Measurements from ENCODE around the gene RAVER1. TPM values are rescaled to one million over a fixed set of nuclear protein-coding genes. Genes with fewer than 3 reads are reported as not detected.

Gene RAVER1
- total RNA-seq, 2 experiments from 2014 or later = 35.7 to 90.7 TPM

- H3K4me2 ChIP-seq (ENCODE audit: low read length) = no peak overlapping the region
- no TSS peak for BruUV-seq (replicated peaks)
- intact Hi-C loops (cut with micrococcal nuclease; ENCODE audit: unreplicated experiment) = loop anchor here (2.0 kb wide), 2 partner anchors 65 to 113 kb away; partner anchors contain the start of genes RAVER1 and TYK2
- H3K9me2 ChIP-seq (ENCODE audit: insufficient read depth, low read length) = no peaks in the 10 kb centered on the region
- no peaks in the 10 kb centered on the region for H4K20me1 ChIP-seq (ENCODE audit: insufficient read depth, low read length)
- TF ChIP-seq, protein P1, sequence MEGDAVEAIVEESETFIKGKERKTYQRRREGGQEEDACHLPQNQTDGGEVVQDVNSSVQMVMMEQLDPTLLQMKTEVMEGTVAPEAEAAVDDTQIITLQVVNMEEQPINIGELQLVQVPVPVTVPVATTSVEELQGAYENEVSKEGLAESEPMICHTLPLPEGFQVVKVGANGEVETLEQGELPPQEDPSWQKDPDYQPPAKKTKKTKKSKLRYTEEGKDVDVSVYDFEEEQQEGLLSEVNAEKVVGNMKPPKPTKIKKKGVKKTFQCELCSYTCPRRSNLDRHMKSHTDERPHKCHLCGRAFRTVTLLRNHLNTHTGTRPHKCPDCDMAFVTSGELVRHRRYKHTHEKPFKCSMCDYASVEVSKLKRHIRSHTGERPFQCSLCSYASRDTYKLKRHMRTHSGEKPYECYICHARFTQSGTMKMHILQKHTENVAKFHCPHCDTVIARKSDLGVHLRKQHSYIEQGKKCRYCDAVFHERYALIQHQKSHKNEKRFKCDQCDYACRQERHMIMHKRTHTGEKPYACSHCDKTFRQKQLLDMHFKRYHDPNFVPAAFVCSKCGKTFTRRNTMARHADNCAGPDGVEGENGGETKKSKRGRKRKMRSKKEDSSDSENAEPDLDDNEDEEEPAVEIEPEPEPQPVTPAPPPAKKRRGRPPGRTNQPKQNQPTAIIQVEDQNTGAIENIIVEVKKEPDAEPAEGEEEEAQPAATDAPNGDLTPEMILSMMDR (conservative IDR thresholded peaks at IDR 0.05; ENCODE audit: low read length) = no peak
- TF ChIP-seq EZH2phosphoT487 (IDR thresholded peaks at IDR 0.05; ENCODE audit: borderline replicate concordance, low read depth, low read length) = no peak
- POLR2A ChIA-PET = no interaction called here
- H3K4me3 ChIP-seq (ENCODE audit: low read depth, low read length, poor library complexity, severe bottlenecking) = no peak overlapping the region
- no peak for DNase-seq (ENCODE audit: low spot score)
- 0 out of 2 replicates have a peak, but pooled peaks cover 5% of the 10 kb centered on the region for H3K79me2 ChIP-seq (ENCODE audit: insufficient read depth, low read depth, low read length)
- H3K9me3 ChIP-seq (ENCODE audit: low read length) = no peaks in the 10 kb centered on the region
- CTCF ChIA-PET (ENCODE audit: unreplicated experiment) = interaction anchor here (0.6 kb wide), 1 partner anchor 109 kb away, joined by 7 read pairs; no protein-coding TSS in a partner anchor
- peaks cover 31% of the 10 kb centered on the region for H3K4me1 ChIP-seq (ENCODE audit: insufficient read depth, low read length, poor library complexity, severe bottlenecking)
- H2AFZ ChIP-seq (ENCODE audit: low read length) = no peak overlapping the region
- no peak overlapping the region for H3K27ac ChIP-seq (ENCODE audit: low read depth, low read length, poor library complexity, severe bottlenecking)
- no peaks in the 10 kb centered on the region for H3K36me3 ChIP-seq (ENCODE audit: insufficient read depth, low read length)
These were observed 65.3 kb downstream of the RAVER1 start for GRCh38 chr19:10268071-10268470.

DNA sequence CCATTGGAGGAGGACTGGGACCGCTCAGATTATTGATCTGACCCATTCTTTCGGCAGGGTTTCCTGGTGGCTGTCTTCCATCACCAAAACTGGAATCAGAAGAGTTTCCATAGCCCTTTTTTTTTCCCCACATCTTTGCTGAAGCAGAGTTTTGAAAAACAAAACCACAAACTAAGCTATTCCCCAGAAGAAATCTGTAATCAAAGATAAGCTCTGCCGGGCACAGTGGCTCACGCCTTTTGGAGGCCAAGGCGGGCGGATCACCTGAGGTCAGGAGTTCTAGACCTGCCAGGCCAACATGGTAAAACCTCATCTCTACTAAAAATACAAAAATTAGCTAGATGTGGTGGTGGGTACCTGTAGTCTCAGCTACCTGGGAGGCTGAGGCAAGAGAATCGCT is 66.6 kb downstream of the RAVER1 start:
- Histone ChIP-seq H3K27ac (ENCODE audit: low read depth, low read length, poor library complexity, severe bottlenecking) (no peak overlapping the region), H3K4me1 (ENCODE audit: insufficient read depth, low read length, poor library complexity, severe bottlenecking) (peaks cover 22% of the 10 kb centered on the region), H3K79me2 (ENCODE audit: insufficient read depth, low read depth, low read length) (no peaks in the 10 kb centered on the region), H3K4me3 (ENCODE audit: low read depth, low read length, poor library complexity, severe bottlenecking) (no peak overlapping the region), H3K4me2 (ENCODE audit: low read length) (no peak overlapping the region), H3K9me2 (ENCODE audit: insufficient read depth, low read length) (no peaks in the 10 kb centered on the region), H3K9me3 (ENCODE audit: low read length) (no peaks in the 10 kb centered on the region), H2AFZ (ENCODE audit: low read length) (no peak overlapping the region), H3K36me3 (ENCODE audit: insufficient read depth, low read length) (no peaks in the 10 kb centered on the region), H4K20me1 (ENCODE audit: insufficient read depth, low read length) (no peaks in the 10 kb centered on the region)
- CTCF ChIA-PET (ENCODE audit: unreplicated experiment) = no interaction called here
- BruUV-seq (replicated peaks) = no TSS peak
- POLR2A ChIA-PET = no interaction called here
- TF ChIP-seq EZH2phosphoT487 (IDR thresholded peaks at IDR 0.05; ENCODE audit: borderline replicate concordance, low read depth, low read length) = no peak
- TF ChIP-seq, protein P1 (conservative IDR thresholded peaks at IDR 0.05; ENCODE audit: low read length) = no peak
- no peak for DNase-seq (ENCODE audit: low spot score)
- intact Hi-C loops (cut with micrococcal nuclease; ENCODE audit: unreplicated experiment) = no loop called here

Small RNAs within 50 kb of the gene (small RNA-seq; reads per million reads assigned to genes)
- gene AC011511.1 = not detected
- not detected for gene AC011511.4

Other genes with a start within 250 kb of the RAVER1 start
- 21.9 and 32.9 TPM in 2 replicates for gene SHFL, start 247.2 kb downstream of the RAVER1 start, total RNA-seq (2014; rRNA removed; shearing (Covaris generic))
- gene SHFL, start 247.2 kb downstream of the RAVER1 start, total RNA-seq (2022) = 28.5 and 30.9 TPM in 2 replicates
- gene ANGPTL6, start 230.9 kb downstream of the RAVER1 start, total RNA-seq (2014; rRNA removed; shearing (Covaris generic)) = 7.3 and 8.4 TPM in 2 replicates
- gene ANGPTL6, start 230.9 kb downstream of the RAVER1 start, total RNA-seq (2022) = 8.3 and 10.1 TPM in 2 replicates
- gene PPAN, start 227.2 kb downstream of the RAVER1 start, total RNA-seq (2014; rRNA removed; shearing (Covaris generic)) = 77.1 and 85.8 TPM in 2 replicates
- gene PPAN, start 227.2 kb downstream of the RAVER1 start, total RNA-seq (2022) = 88.3 and 116 TPM in 2 replicates
- gene P2RY11, start 221.8 kb downstream of the RAVER1 start, total RNA-seq (2014; rRNA removed; shearing (Covaris generic)) = 8.8 and 11.9 TPM in 2 replicates
- 31.1 and 43.3 TPM in 2 replicates for gene P2RY11, start 221.8 kb downstream of the RAVER1 start, total RNA-seq (2022)
- 255 and 287 TPM in 2 replicates for gene EIF3G, start 213.6 kb downstream of the RAVER1 start, total RNA-seq (2014; rRNA removed; shearing (Covaris generic))
- 256 TPM in 2 replicates for gene EIF3G, start 213.6 kb downstream of the RAVER1 start, total RNA-seq (2022)
- gene DNMT1, start 138.6 kb downstream of the RAVER1 start, total RNA-seq (2014; rRNA removed; shearing (Covaris generic)) = 329 and 365 TPM in 2 replicates
- gene DNMT1, start 138.6 kb downstream of the RAVER1 start, total RNA-seq (2022) = 680 and 699 TPM in 2 replicates
- gene S1PR2, start 102.2 kb downstream of the RAVER1 start, total RNA-seq (2014; rRNA removed; shearing (Covaris generic)) = 27.0 and 27.8 TPM in 2 replicates
- gene S1PR2, start 102.2 kb downstream of the RAVER1 start, total RNA-seq (2022) = 51.6 and 64.5 TPM in 2 replicates
- 134 and 148 TPM in 2 replicates for gene MRPL4, start 81.3 kb downstream of the RAVER1 start, total RNA-seq (2014; rRNA removed; shearing (Covaris generic))
- 132 and 155 TPM in 2 replicates for gene MRPL4, start 81.3 kb downstream of the RAVER1 start, total RNA-seq (2022)
- 12.0 and 15.8 TPM in 2 replicates for gene ICAM1, start 62.4 kb downstream of the RAVER1 start, total RNA-seq (2014; rRNA removed; shearing (Covaris generic))
- gene ICAM1, start 62.4 kb downstream of the RAVER1 start, total RNA-seq (2022) = 13.4 and 13.5 TPM in 2 replicates
- gene ICAM4, start 46.6 kb downstream of the RAVER1 start, total RNA-seq (2014; rRNA removed; shearing (Covaris generic)) = not detected in 2 replicates
- 0.38 and 0.53 TPM in 2 replicates for gene ICAM4, start 46.6 kb downstream of the RAVER1 start, total RNA-seq (2022)
- gene ICAM5, start 43.6 kb downstream of the RAVER1 start, total RNA-seq (2014; rRNA removed; shearing (Covaris generic)) = 2.7 and 6.4 TPM in 2 replicates
- gene ICAM5, start 43.6 kb downstream of the RAVER1 start, total RNA-seq (2022) = 10.8 and 12.6 TPM in 2 replicates
- gene ZGLP1, start 23.7 kb downstream of the RAVER1 start, total RNA-seq (2014; rRNA removed; shearing (Covaris generic)) = 2.3 and 8.8 TPM in 2 replicates
- 5.4 and 5.7 TPM in 2 replicates for gene ZGLP1, start 23.7 kb downstream of the RAVER1 start, total RNA-seq (2022)
- 17.2 and 28.8 TPM in 2 replicates for gene FDX2, start 17.5 kb downstream of the RAVER1 start, total RNA-seq (2014; rRNA removed; shearing (Covaris generic))
- 10.4 and 17.1 TPM in 2 replicates for gene FDX2, start 17.5 kb downstream of the RAVER1 start, total RNA-seq (2022)
- gene ICAM3, start 6.1 kb upstream of the RAVER1 start, total RNA-seq (2014; rRNA removed; shearing (Covaris generic)) = 63.7 and 66.0 TPM in 2 replicates
- 76.4 and 82.0 TPM in 2 replicates for gene ICAM3, start 6.1 kb upstream of the RAVER1 start, total RNA-seq (2022)
- 151 and 185 TPM in 2 replicates for gene TYK2, start 47.0 kb upstream of the RAVER1 start, total RNA-seq (2014; rRNA removed; shearing (Covaris generic))
- 214 and 216 TPM in 2 replicates for gene TYK2, start 47.0 kb upstream of the RAVER1 start, total RNA-seq (2022)
- 332 and 345 TPM in 2 replicates for gene CDC37, start 70.0 kb upstream of the RAVER1 start, total RNA-seq (2014; rRNA removed; shearing (Covaris generic))
- 269 and 271 TPM in 2 replicates for gene CDC37, start 70.0 kb upstream of the RAVER1 start, total RNA-seq (2022)
- 9.4 and 16.4 TPM in 2 replicates for gene PDE4A, start 87.0 kb upstream of the RAVER1 start, total RNA-seq (2014; rRNA removed; shearing (Covaris generic))
- gene PDE4A, start 87.0 kb upstream of the RAVER1 start, total RNA-seq (2022) = 42.4 and 45.1 TPM in 2 replicates
- 65.9 and 68.9 TPM in 2 replicates for gene KEAP1, start 169.8 kb upstream of the RAVER1 start, total RNA-seq (2014; rRNA removed; shearing (Covaris generic))
- gene KEAP1, start 169.8 kb upstream of the RAVER1 start, total RNA-seq (2022) = 64.9 and 93.5 TPM in 2 replicates
- gene S1PR5, start 183.9 kb upstream of the RAVER1 start, total RNA-seq (2014; rRNA removed; shearing (Covaris generic)) = not detected in 2 replicates
- not detected in 2 replicates for gene S1PR5, start 183.9 kb upstream of the RAVER1 start, total RNA-seq (2022)
- 21.1 and 29.6 TPM in 2 replicates for gene ATG4D, start 210.4 kb upstream of the RAVER1 start, total RNA-seq (2014; rRNA removed; shearing (Covaris generic))
- 46.8 and 48.2 TPM in 2 replicates for gene ATG4D, start 210.4 kb upstream of the RAVER1 start, total RNA-seq (2022)
- 44.9 and 53.6 TPM in 2 replicates for gene KRI1, start 232.5 kb upstream of the RAVER1 start, total RNA-seq (2014; rRNA removed; shearing (Covaris generic))
- gene KRI1, start 232.5 kb upstream of the RAVER1 start, total RNA-seq (2022) = 57.0 and 58.4 TPM in 2 replicates
- gene CDKN2D, start 235.4 kb upstream of the RAVER1 start, total RNA-seq (2014; rRNA removed; shearing (Covaris generic)) = 22.4 and 25.3 TPM in 2 replicates
- 26.6 and 28.1 TPM in 2 replicates for gene CDKN2D, start 235.4 kb upstream of the RAVER1 start, total RNA-seq (2022)

Data from OCI-LY7 (cell line).